ENCODE data around the gene SLFN5.
"Not testable (repeated sequence)": the region's sequence is repeated elsewhere in the genome, so short reads cannot be mapped to it uniquely, and the experiment has no call there.

Gene SLFN5

DNA sequence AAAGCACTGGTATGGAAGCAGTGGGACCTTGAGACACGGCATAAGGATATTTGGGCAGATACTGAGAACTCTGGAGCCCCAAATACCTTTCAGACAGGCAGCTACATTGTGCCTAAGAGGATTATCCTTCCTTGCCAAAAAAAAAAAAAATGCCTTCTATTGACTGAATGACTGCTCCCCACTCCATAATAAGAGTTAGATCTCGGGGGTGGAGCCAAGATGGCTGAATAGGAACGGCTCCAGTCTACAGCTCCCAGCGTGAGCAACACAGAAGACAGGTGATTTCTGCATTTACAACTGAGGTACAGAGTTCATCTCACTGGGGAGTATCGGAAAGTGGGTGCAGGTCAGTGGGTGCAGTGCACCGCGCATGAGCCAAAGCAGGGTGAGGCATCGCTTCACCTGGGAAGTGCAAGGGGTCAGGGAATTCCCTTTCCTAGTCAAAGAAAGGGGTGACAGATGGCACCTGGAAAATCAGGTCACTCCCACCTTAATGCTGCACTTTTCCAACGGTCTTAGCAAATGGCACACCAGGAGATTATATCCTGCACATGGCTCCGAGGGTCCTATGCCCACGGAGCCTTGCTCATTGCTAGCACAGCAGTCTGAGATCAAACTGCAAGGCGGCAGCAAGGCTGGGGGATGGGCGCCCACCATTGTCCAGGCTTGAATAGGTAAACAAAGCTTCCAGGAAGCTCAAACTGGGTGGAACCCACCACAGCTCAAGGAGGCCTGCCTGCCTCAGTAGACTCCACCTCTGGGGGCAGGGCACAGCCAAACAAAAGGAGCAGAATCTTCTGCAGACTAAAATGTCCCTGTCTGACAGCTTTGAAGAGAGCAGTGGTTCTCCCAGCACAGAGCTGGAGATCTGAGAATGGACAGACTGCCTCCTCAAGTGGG is 31.5 kb downstream of the SLFN5 start:
- not testable (repeated sequence) for ATAC-seq

DNA sequence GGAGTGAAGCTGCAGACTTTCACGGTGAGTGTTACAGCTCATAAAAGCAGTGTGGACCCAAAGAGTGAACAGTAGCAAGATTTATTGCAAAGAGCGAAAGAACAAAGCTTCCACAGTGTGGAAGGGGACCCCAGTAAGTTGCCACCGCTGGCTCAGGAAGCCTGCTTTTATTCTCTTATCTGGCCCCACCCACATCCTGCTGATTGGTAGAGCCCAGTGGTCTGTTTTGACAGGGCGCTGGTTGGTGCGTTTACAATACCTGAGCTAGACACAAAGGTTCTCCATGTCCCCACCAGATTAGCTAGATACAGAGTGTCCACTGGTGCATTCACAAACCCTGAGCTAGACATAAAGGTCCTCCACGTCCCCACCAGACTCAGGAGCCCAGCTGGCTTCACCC is 35.6 kb downstream of the SLFN5 start:
- ATAC-seq = not testable (repeated sequence)

DNA sequence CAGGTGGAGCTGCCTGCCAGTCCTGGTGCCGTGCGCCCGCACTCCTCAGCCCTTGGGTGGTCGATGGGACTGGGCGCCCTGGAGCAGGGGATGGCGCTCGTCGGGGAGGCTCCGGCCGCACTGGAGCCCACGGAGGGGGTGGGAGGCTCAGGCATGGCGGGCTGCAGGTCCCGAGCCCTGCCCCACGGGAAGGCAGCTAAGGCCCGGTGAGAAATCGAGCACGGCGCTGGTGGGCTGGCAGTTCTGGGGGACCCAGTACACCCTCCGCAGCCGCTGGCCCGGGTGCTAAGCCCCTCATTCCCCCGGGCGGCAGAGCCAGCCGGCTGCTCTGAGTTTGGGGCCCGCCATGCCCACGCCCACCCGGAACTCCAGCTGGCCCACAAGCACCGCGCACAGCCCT is 36.0 kb downstream of the SLFN5 start:
- ATAC-seq = not testable (repeated sequence)

- TF ChIP-seq ZNF8 (CRISPR knock-in tag; IDR thresholded peaks at IDR 0.05) (no peak), PATZ1 (CRISPR knock-in tag; IDR thresholded peaks at IDR 0.05; ENCODE audit: borderline replicate concordance) (no peak), RARB (CRISPR knock-in tag; IDR thresholded peaks at IDR 0.05) (no peak), ESRRG (CRISPR knock-in tag; IDR thresholded peaks at IDR 0.05) (no peak), ZFP3 (CRISPR knock-in tag; IDR thresholded peaks at IDR 0.05) (no peak), TCF4 (CRISPR knock-in tag; IDR thresholded peaks at IDR 0.05; ENCODE audit: borderline replicate concordance) (no peak), TSHZ2 (CRISPR knock-in tag; IDR thresholded peaks at IDR 0.05) (no peak), OSR1 (CRISPR knock-in tag; IDR thresholded peaks at IDR 0.05) (no peak), TOX (CRISPR knock-in tag; IDR thresholded peaks at IDR 0.05; ENCODE audit: borderline replicate concordance) (no peak), ISL1 (CRISPR knock-in tag; IDR thresholded peaks at IDR 0.05) (no peak), GLIS3 (CRISPR knock-in tag; IDR thresholded peaks at IDR 0.05) (no peak), SNAI2 (CRISPR knock-in tag; IDR thresholded peaks at IDR 0.05) (no peak), ZC3H10 (CRISPR knock-in tag; IDR thresholded peaks at IDR 0.05) (no peak), CSRNP3 (CRISPR knock-in tag; IDR thresholded peaks at IDR 0.05) (no peak), PPARA (CRISPR knock-in tag; IDR thresholded peaks at IDR 0.05; ENCODE audit: borderline replicate concordance) (no peak)
- no peak for ATAC-seq
Observed at GRCh38 chr17:35283767-35284166, 40.9 kb downstream of the SLFN5 start.

GRCh38 chr17:35284955-35285354 is 42.1 kb downstream of the SLFN5 start:
- no peak for ATAC-seq
- no peak for TF ChIP-seq ZNF70 (CRISPR knock-in tag; IDR thresholded peaks at IDR 0.05)
- TF ChIP-seq ARNTL (CRISPR knock-in tag; IDR thresholded peaks at IDR 0.05; ENCODE audit: borderline replicate concordance, low read depth) = no peak
- no peak for TF ChIP-seq BACH2 (CRISPR knock-in tag; IDR thresholded peaks at IDR 0.05; ENCODE audit: borderline replicate concordance)
- TF ChIP-seq GLIS3 (CRISPR knock-in tag; IDR thresholded peaks at IDR 0.05) = no peak
- TF ChIP-seq, protein P1, sequence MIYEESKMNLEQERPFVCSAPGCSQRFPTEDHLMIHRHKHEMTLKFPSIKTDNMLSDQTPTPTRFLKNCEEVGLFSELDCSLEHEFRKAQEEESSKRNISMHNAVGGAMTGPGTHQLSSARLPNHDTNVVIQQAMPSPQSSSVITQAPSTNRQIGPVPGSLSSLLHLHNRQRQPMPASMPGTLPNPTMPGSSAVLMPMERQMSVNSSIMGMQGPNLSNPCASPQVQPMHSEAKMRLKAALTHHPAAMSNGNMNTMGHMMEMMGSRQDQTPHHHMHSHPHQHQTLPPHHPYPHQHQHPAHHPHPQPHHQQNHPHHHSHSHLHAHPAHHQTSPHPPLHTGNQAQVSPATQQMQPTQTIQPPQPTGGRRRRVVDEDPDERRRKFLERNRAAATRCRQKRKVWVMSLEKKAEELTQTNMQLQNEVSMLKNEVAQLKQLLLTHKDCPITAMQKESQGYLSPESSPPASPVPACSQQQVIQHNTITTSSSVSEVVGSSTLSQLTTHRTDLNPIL (CRISPR knock-in tag; IDR thresholded peaks at IDR 0.05; ENCODE audit: low read depth) = no peak
- TF ChIP-seq ZFP30 (CRISPR knock-in tag; IDR thresholded peaks at IDR 0.05) = no peak
- TF ChIP-seq TSHZ2 (CRISPR knock-in tag; IDR thresholded peaks at IDR 0.05) = no peak
- TF ChIP-seq OSR1 (CRISPR knock-in tag; IDR thresholded peaks at IDR 0.05) = no peak
- TF ChIP-seq ZNF8 (CRISPR knock-in tag; IDR thresholded peaks at IDR 0.05) = no peak
- TF ChIP-seq, protein P2, sequence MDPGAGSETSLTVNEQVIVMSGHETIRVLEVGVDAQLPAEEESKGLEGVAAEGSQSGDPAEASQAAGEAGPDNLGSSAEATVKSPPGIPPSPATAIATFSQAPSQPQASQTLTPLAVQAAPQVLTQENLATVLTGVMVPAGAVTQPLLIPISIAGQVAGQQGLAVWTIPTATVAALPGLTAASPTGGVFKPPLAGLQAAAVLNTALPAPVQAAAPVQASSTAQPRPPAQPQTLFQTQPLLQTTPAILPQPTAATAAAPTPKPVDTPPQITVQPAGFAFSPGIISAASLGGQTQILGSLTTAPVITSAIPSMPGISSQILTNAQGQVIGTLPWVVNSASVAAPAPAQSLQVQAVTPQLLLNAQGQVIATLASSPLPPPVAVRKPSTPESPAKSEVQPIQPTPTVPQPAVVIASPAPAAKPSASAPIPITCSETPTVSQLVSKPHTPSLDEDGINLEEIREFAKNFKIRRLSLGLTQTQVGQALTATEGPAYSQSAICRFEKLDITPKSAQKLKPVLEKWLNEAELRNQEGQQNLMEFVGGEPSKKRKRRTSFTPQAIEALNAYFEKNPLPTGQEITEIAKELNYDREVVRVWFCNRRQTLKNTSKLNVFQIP (CRISPR knock-in tag; IDR thresholded peaks at IDR 0.05; ENCODE audit: borderline replicate concordance, low read depth) = no peak
- no peak for TF ChIP-seq SNAI2 (CRISPR knock-in tag; IDR thresholded peaks at IDR 0.05)
- TF ChIP-seq ZNF565 (CRISPR knock-in tag; conservative IDR thresholded peaks at IDR 0.05; ENCODE audit: low read depth) = no peak
- no peak for TF ChIP-seq TOX (CRISPR knock-in tag; IDR thresholded peaks at IDR 0.05; ENCODE audit: borderline replicate concordance)
- no peak for TF ChIP-seq RARB (CRISPR knock-in tag; IDR thresholded peaks at IDR 0.05)
- TF ChIP-seq ISL1 (CRISPR knock-in tag; IDR thresholded peaks at IDR 0.05) = no peak
- no peak for TF ChIP-seq CSDC2 (CRISPR knock-in tag; IDR thresholded peaks at IDR 0.05)

Measured in SK-N-SH treated with all-trans-retinoic acid at 6 μM for 48 hours (cell line).